ENCODE data around the gene YTHDC1. TPM values are rescaled to one million over a fixed set of nuclear protein-coding genes. Genes with fewer than 3 reads are reported as not detected.

Gene YTHDC1
- total and polyA plus RNA-seq, 2 of the 13 experiments (the other 11 are each of a cell fraction or from before 2014, with no cell fraction given): 37.3 to 56.8 TPM

- TF ChIP-seq NFIB (CRISPR knock-in tag; IDR thresholded peaks at IDR 0.05; ENCODE audit: borderline replicate concordance) (no peak), CSRNP2 (CRISPR knock-in tag; conservative IDR thresholded peaks at IDR 0.05; ENCODE audit: low read depth) (no peak), IRX3 (CRISPR knock-in tag; IDR thresholded peaks at IDR 0.05; ENCODE audit: borderline replicate concordance, low read depth) (no peak), GLI4 (CRISPR knock-in tag; IDR thresholded peaks at IDR 0.05; ENCODE audit: borderline replicate concordance) (no peak), ZBTB2 (CRISPR knock-in tag; IDR thresholded peaks at IDR 0.05; ENCODE audit: low read depth) (no peak), CENPX (CRISPR knock-in tag; IDR thresholded peaks at IDR 0.05) (no peak), ZBTB33 (CRISPR knock-in tag; IDR thresholded peaks at IDR 0.05) (no peak)
- TF ChIP-seq, protein P1, sequence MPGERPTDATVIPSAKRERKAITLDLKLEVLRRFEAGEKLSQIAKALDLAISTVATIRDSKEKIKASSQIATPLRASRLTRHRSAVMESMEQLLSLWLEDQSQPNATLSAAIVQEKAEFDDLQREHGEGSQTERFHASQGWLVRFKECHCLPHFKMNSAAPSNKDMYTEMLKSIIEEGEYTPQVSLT (CRISPR knock-in tag; IDR thresholded peaks at IDR 0.05; ENCODE audit: borderline replicate concordance, low read depth): no peak
Measured at GRCh38 chr4:68344049-68344448, 5.8 kb downstream of the YTHDC1 start (continued).
